Neural cell (in vitro differentiated cells): ENCODE results near the gene PPIE. TPM values are rescaled to one million over a fixed set of nuclear protein-coding genes. Genes with fewer than 3 reads are reported as not detected.

Experiments
- H2AFZ ChIP-seq: fragments of 200-600, 300-800 bp; sonication (generic), shearing (Covaris generic); 2 replicates; pipeline ENCODE4 v1.6.0; 2014; ENCODE audit warnings: low read depth, mild to moderate bottlenecking, antibody characterized with exemption, low read length, moderate library complexity
- H3F3A ChIP-seq: fragments of 200-600 bp; shearing (Covaris generic); 2 replicates; pipeline ENCODE4 v1.6.1; 2016; ENCODE audit warnings: mild to moderate bottlenecking, moderate library complexity, mixed read lengths, antibody characterized with exemption, low read length; ENCODE audit not compliant: insufficient read depth, poor library complexity, severe bottlenecking
- H3K27ac ChIP-seq: fragments of 200-600, 300-800 bp; sonication (generic), shearing (Covaris generic); 2 replicates; pipeline ENCODE4 v1.5.1; 2014; ENCODE audit warnings: mild to moderate bottlenecking, low read length, moderate library complexity
- H3K27me3 ChIP-seq: fragments of 300-800, 200-600 bp; sonication (generic), shearing (Covaris generic); 2 replicates; pipeline ENCODE4 v1.6.0; 2014; ENCODE audit warnings: mild to moderate bottlenecking, low read depth, low read length, moderate library complexity; ENCODE audit not compliant: insufficient read depth
- H3K36me3 ChIP-seq: fragments of 300-800, 200-600 bp; sonication (generic), shearing (Covaris generic); 2 replicates; pipeline ENCODE4 v1.5.1; 2014; ENCODE audit warnings: mild to moderate bottlenecking, antibody characterized with exemption, low read length, moderate library complexity; ENCODE audit not compliant: insufficient read depth
- H3K4me2 ChIP-seq: fragments of 300-800, 200-600 bp; sonication (generic), shearing (Covaris generic); 2 replicates; pipeline ENCODE4 v1.6.0; 2014; ENCODE audit warnings: mild to moderate bottlenecking, low read length
- H3K4me3 ChIP-seq: fragments of 300-800, 200-600 bp; sonication (generic), shearing (Covaris generic); 2 replicates; pipeline ENCODE4 v1.5.1; 2014; ENCODE audit warnings: mild to moderate bottlenecking, low read length, moderate library complexity
- H3K79me2 ChIP-seq: fragments of 200-600 bp; shearing (Covaris generic); replicated peaks from 2 replicates; pipeline ENCODE4 v1.6.0; 2014; ENCODE audit warnings: mild to moderate bottlenecking, low read length, moderate library complexity; ENCODE audit not compliant: insufficient read depth
- H3K9ac ChIP-seq: fragments of 300-800, 200-600 bp; sonication (generic), shearing (Covaris generic); 2 replicates; pipeline ENCODE4 v1.6.1; 2016; ENCODE audit warnings: mild to moderate bottlenecking, low read length, mixed read lengths
- H3K9me2 ChIP-seq: fragments of 200-600 bp; shearing (Covaris generic); 2 replicates; pipeline ENCODE4 v1.6.1; 2016; ENCODE audit warnings: mild to moderate bottlenecking, low read length, mixed read lengths; ENCODE audit not compliant: insufficient read depth
- H3K9me3 ChIP-seq: fragments of 200-600, 300-800 bp; sonication (generic), shearing (Covaris generic); 2 replicates; pipeline ENCODE4 v1.6.1; 2016; ENCODE audit warnings: mild to moderate bottlenecking, mixed run types, low read length, moderate library complexity, mixed read lengths
- H4K20me1 ChIP-seq: fragments of 200-600 bp; shearing (Covaris generic); 2 replicates; pipeline ENCODE4 v1.6.1; 2016; ENCODE audit warnings: mild to moderate bottlenecking, mixed run types; ENCODE audit not compliant: insufficient read depth
- EP300 ChIP-seq: fragments of 450-650 bp; conservative IDR thresholded peaks from 2 replicates; pipeline ENCODE4 v1.6.1; 2014; ENCODE audit warnings: antibody characterized with exemption, mild to moderate bottlenecking, moderate library complexity; ENCODE audit not compliant: poor library complexity, severe bottlenecking
- EZH2 ChIP-seq: fragments of 200-600, 300-800 bp; shearing (Covaris generic), sonication (generic); IDR thresholded peaks from 2 replicates; pipeline ENCODE4 v1.6.1; 2014; ENCODE audit warnings: antibody characterized with exemption, low read length, borderline replicate concordance, mild to moderate bottlenecking; ENCODE audit not compliant: insufficient read depth, poor library complexity, severe bottlenecking
- MXI1 ChIP-seq: fragments of 450-650 bp; conservative IDR thresholded peaks from 2 replicates; pipeline ENCODE4 v1.6.1; 2014; ENCODE audit warnings: antibody characterized with exemption, mild to moderate bottlenecking; ENCODE audit not compliant: poor library complexity, severe bottlenecking
- POLR2AphosphoS5 ChIP-seq: IDR thresholded peaks from 2 replicates; pipeline ENCODE4 v1.6.1; 2012
- RAD21 ChIP-seq: fragments of 450-650 bp; conservative IDR thresholded peaks from 2 replicates; pipeline ENCODE4 v1.6.1; 2014; ENCODE audit warnings: antibody characterized with exemption, mild to moderate bottlenecking, moderate library complexity
- SMC3 ChIP-seq: fragments of 450-650 bp; conservative IDR thresholded peaks from 2 replicates; pipeline ENCODE4 v1.6.1; 2014; ENCODE audit warnings: antibody characterized with exemption, mild to moderate bottlenecking, moderate library complexity; ENCODE audit not compliant: poor library complexity
- TAF1 ChIP-seq: IDR thresholded peaks from 2 replicates; pipeline ENCODE4 v1.6.1; 2012; ENCODE audit warnings: low read depth
- polyA plus RNA-seq: library from polyadenylated mRNA; depleted of rRNA; stranded (reverse); fragments of >200 nt; gene quantifications from 2 replicates; pipeline ENCODE4 v1.2.3, GENCODE V29; 2014
- TF ChIP-seq, protein P1 (sequence below): fragments of 450-650 bp; IDR thresholded peaks from 2 replicates; pipeline ENCODE4 v1.5.1; 2014; ENCODE audit warnings: antibody characterized with exemption, mild to moderate bottlenecking, moderate library complexity; ENCODE audit not compliant: poor library complexity, severe bottlenecking
- TF ChIP-seq, protein P2 (sequence below): IDR thresholded peaks from 2 replicates; pipeline ENCODE4 v1.6.1; 2012; ENCODE audit warnings: borderline replicate concordance

PPIE gene
- polyA plus RNA-seq, 1 donor from 2014 or later = 55.9 TPM

DNA sequence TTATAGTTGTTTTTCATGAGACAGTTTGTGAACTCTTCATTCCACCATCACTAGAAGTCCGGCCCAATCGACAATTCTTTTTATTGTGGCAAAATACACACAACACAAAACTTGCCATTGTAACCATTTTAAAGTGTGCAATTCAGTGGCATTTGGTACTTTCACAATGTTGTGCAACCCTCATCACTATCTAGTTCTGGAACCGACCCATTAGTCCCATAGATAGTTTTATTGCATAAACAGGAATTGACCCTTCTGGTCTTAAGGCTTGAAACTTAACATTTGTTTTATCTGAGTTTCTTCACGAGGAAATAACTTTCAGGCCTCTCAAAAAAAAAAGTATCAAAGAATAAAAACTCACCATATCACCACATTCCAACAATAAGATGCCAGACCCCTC is 8.8 kb upstream of the PPIE start:
- Histone ChIP-seq H3K36me3 (no peaks in the 10 kb centered on the region), H3F3A (no peaks in the 10 kb centered on the region), H3K4me2 (no peak overlapping the region), H3K9ac (no peak overlapping the region), H3K9me2 (no peaks in the 10 kb centered on the region), H3K79me2 (no peaks in the 10 kb centered on the region), H4K20me1 (no peaks in the 10 kb centered on the region), H3K27ac (no peak overlapping the region), H3K27me3 (peaks cover 33% of the 10 kb centered on the region), H3K4me3 (no peak overlapping the region), H3K9me3 (no peaks in the 10 kb centered on the region), H2AFZ (no peak overlapping the region)
- TF ChIP-seq POLR2AphosphoS5 (no peak), SMC3 (no peak), TAF1 (no peak), EZH2 (no peak), MXI1 (no peak), RAD21 (no peak), EP300 (no peak)
- TF ChIP-seq, protein P1, sequence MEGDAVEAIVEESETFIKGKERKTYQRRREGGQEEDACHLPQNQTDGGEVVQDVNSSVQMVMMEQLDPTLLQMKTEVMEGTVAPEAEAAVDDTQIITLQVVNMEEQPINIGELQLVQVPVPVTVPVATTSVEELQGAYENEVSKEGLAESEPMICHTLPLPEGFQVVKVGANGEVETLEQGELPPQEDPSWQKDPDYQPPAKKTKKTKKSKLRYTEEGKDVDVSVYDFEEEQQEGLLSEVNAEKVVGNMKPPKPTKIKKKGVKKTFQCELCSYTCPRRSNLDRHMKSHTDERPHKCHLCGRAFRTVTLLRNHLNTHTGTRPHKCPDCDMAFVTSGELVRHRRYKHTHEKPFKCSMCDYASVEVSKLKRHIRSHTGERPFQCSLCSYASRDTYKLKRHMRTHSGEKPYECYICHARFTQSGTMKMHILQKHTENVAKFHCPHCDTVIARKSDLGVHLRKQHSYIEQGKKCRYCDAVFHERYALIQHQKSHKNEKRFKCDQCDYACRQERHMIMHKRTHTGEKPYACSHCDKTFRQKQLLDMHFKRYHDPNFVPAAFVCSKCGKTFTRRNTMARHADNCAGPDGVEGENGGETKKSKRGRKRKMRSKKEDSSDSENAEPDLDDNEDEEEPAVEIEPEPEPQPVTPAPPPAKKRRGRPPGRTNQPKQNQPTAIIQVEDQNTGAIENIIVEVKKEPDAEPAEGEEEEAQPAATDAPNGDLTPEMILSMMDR = no peak
- TF ChIP-seq, protein P2, sequence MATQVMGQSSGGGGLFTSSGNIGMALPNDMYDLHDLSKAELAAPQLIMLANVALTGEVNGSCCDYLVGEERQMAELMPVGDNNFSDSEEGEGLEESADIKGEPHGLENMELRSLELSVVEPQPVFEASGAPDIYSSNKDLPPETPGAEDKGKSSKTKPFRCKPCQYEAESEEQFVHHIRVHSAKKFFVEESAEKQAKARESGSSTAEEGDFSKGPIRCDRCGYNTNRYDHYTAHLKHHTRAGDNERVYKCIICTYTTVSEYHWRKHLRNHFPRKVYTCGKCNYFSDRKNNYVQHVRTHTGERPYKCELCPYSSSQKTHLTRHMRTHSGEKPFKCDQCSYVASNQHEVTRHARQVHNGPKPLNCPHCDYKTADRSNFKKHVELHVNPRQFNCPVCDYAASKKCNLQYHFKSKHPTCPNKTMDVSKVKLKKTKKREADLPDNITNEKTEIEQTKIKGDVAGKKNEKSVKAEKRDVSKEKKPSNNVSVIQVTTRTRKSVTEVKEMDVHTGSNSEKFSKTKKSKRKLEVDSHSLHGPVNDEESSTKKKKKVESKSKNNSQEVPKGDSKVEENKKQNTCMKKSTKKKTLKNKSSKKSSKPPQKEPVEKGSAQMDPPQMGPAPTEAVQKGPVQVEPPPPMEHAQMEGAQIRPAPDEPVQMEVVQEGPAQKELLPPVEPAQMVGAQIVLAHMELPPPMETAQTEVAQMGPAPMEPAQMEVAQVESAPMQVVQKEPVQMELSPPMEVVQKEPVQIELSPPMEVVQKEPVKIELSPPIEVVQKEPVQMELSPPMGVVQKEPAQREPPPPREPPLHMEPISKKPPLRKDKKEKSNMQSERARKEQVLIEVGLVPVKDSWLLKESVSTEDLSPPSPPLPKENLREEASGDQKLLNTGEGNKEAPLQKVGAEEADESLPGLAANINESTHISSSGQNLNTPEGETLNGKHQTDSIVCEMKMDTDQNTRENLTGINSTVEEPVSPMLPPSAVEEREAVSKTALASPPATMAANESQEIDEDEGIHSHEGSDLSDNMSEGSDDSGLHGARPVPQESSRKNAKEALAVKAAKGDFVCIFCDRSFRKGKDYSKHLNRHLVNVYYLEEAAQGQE = no peak

DNA sequence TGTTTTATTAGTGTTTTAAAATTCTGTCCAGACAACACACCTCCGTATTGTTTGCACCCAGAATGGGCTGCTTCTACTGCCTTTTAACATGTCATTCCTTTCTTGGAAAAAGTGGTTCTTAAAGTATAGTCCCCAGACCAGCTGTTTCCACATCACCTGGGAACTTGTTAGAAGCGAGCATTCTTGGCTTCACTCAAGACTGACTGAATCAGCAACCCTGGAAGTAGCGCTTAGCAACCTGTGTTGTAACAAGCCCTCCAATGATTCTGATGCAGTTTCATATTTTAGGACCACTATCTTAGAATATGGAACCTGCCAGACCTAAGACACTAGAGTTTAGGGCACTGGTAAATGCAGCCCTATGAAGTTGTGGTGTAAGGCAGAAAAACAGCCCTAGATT is 6.0 kb upstream of the PPIE start:
- H3K79me2 ChIP-seq = no peaks in the 10 kb centered on the region
- H3K27ac ChIP-seq = no peak overlapping the region
- H3K9me3 ChIP-seq = no peaks in the 10 kb centered on the region
- H4K20me1 ChIP-seq = no peaks in the 10 kb centered on the region
- no peak overlapping the region for H3K4me3 ChIP-seq
- peaks cover 18% of the 10 kb centered on the region for H3K27me3 ChIP-seq
- TF ChIP-seq SMC3 (no peak), RAD21 (no peak), EP300 (no peak), MXI1 (no peak), EZH2 (no peak), POLR2AphosphoS5 (no peak)
- TF ChIP-seq, protein P1 = no peak
- TF ChIP-seq, protein P2 = no peak
- H3F3A ChIP-seq = no peaks in the 10 kb centered on the region
- no peaks in the 10 kb centered on the region for H3K9me2 ChIP-seq
- H3K4me2 ChIP-seq = no peak overlapping the region
- no peaks in the 10 kb centered on the region for H3K36me3 ChIP-seq
- no peak overlapping the region for H3K9ac ChIP-seq
- H2AFZ ChIP-seq = no peak overlapping the region
